BJ (cell line): ENCODE results near the gene CACNA1F. TPM values are rescaled to one million over a fixed set of nuclear protein-coding genes. Genes with fewer than 3 reads are reported as not detected.

Experiments
- CTCF ChIA-PET: fragments of 350-600 bp; formaldehyde crosslinking; extraction: SDS; loops from one replicate; lab custom pipeline; 2021; ENCODE audit warnings: antibody characterized with exemption, inconsistent platforms; lab: Yijun Ruan, JAX
- POLR2A ChIA-PET: fragments of 300-600 bp; sonication (Branson Sonifier 250); formaldehyde crosslinking; extraction: SDS; loops from one replicate; lab custom pipeline; 2021; ENCODE audit warnings: antibody characterized with exemption; lab: Charles Lee
- DNase-seq: peaks from one replicate; pipeline ENCODE4 v3.0.0-alpha.2; 2011; ENCODE audit warnings: low read depth
- H3K27me3 ChIP-seq: 2 replicates; pipeline ENCODE4 v1.6.0; 2011; ENCODE audit warnings: low read length; ENCODE audit not compliant: control insufficient read depth, insufficient read depth
- H3K36me3 ChIP-seq: 2 replicates; pipeline ENCODE4 v1.5.1; 2011; ENCODE audit warnings: low read length; ENCODE audit not compliant: control insufficient read depth, insufficient read depth
- H3K4me3 ChIP-seq: 2 replicates; pipeline ENCODE4 v1.5.1; 2011; ENCODE audit warnings: low read depth, mild to moderate bottlenecking, control low read depth, low read length
- CTCF ChIP-seq: IDR thresholded peaks from 2 replicates; pipeline ENCODE4 v1.5.1; 2011; ENCODE audit warnings: low read depth, mild to moderate bottlenecking, control low read depth, inconsistent platforms, low read length, moderate library complexity; ENCODE audit not compliant: insufficient read depth
- polyA plus RNA-seq: library from polyadenylated mRNA; depleted of rRNA; stranded (reverse); fragments of >200 nt; gene quantifications from 2 replicates; pipeline ENCODE4 v1.2.3, GENCODE V29; 2011

CACNA1F gene
- polyA plus RNA-seq, 1 experiment = 0.01 TPM

GRCh38 chrX:49165901-49166881, 66.9 kb downstream of the CACNA1F start:
- POLR2A ChIA-PET = no interaction called here
- CTCF ChIA-PET = interaction anchor here (1.1 to 1.9 kb wide), 2 partner anchors 9 to 24 kb away, joined by 3 read pairs; no protein-coding TSS in a partner anchor
- Histone ChIP-seq H3K27me3 (no peaks in the 10 kb centered on the region), H3K4me3 (peak overlapping the region; percentile 29), H3K36me3 (no peaks in the 10 kb centered on the region)
- peak; percentile 21; the same call in 1 of the 2 replicates for TF ChIP-seq CTCF
- DNase-seq = no peak

- TF ChIP-seq CTCF = no peak
- ChIA-PET POLR2A (no interaction called here), CTCF (no interaction called here)
Observed at GRCh38 chrX:49164589-49165360, 68.4 kb downstream of the CACNA1F start.

GRCh38 chrX:49163555-49164419, 69.4 kb downstream of the CACNA1F start:
- Histone ChIP-seq H3K4me3 (peak overlapping the region; percentile 36), H3K27me3 (no peaks in the 10 kb centered on the region), H3K36me3 (no peaks in the 10 kb centered on the region)
- ChIA-PET POLR2A (no interaction called here), CTCF (interaction anchor here (0.6 to 1.2 kb wide), 2 partner anchors 12 to 75 kb away, joined by 3 read pairs; no protein-coding TSS in a partner anchor)
- TF ChIP-seq CTCF = peak; percentile 32
- peak; percentile 20 for DNase-seq

More at GRCh38 chrX:49164589-49165360, 68.4 kb downstream of the CACNA1F start:
- no peak for DNase-seq
- no peaks in the 10 kb centered on the region for H3K27me3 ChIP-seq
- H3K36me3 ChIP-seq = no peaks in the 10 kb centered on the region
- H3K4me3 ChIP-seq = no peak overlapping the region

GRCh38 chrX:49162620-49163019, 70.5 kb downstream of the CACNA1F start, which contains the start of gene MAGIX:
Gene MAGIX, plus strand, starts transcription at chrX:49162758. Its CDS starts 132 bp downstream, at chrX:49162890.
- POLR2A ChIA-PET = no interaction called here
- CTCF ChIA-PET = interaction anchor here (0.7 kb wide), 1 partner anchor 15 kb away, joined by 4 read pairs; no protein-coding TSS in a partner anchor
- no peak for TF ChIP-seq CTCF
- Histone ChIP-seq H3K4me3 (peak within 1 kb of the TSS; percentile 36), H3K27me3 (no peaks in the 10 kb centered on the region), H3K36me3 (no peaks in the 10 kb centered on the region)
- DNase-seq = no peak
